Psoas muscle (tissue), 8 donors: ENCODE data around the gene SUZ12. TPM values are rescaled to one million over a fixed set of nuclear protein-coding genes. Genes with fewer than 3 reads are reported as not detected.
A peak's percentile ranks its signal among the peaks of the same experiment; 100 is the strongest.
"Not testable (repeated sequence)": the region's sequence is repeated elsewhere in the genome, so short reads cannot be mapped to it uniquely, and the experiment has no call there.

Experiments
- ATAC-seq, 4 donors: fragments of 200-7000 bp; cut with Tn5 transposase; one replicate each; pipeline ENCODE4 v1.9.1; 2020; ENCODE audit warnings: moderate library complexity in 3 of 4, mild to moderate bottlenecking in 2 of 4
- DNase-seq, 2 donors: peaks; one replicate each; pipeline ENCODE4 v3.0.0-alpha.2; 2020
- H3K27ac ChIP-seq: fragments of 200-600 bp; one replicate; pipeline ENCODE4 v1.8.0; 2022
- H3K27me3 ChIP-seq, 3 donors: fragments of 200-600 bp in 1 of 3; one replicate each; pipeline versions ENCODE4 v1.6.1 to v1.8.0; 2013 to 2022; ENCODE audit warnings: low read length in 2 of 3, mild to moderate bottlenecking in 2 of 3, moderate library complexity in 1 of 3; ENCODE audit not compliant: insufficient read depth in 3 of 3
- H3K36me3 ChIP-seq, 2 donors: fragments of 200-600 bp in 1 of 2; one replicate each; pipeline versions ENCODE4 v1.6.1 to v1.8.0; 2013 to 2022; ENCODE audit warnings: low read depth in 1 of 2, mild to moderate bottlenecking in 1 of 2, moderate library complexity in 1 of 2; ENCODE audit not compliant: insufficient read depth in 1 of 2
- H3K4me1 ChIP-seq: fragments of 200-600 bp; one replicate; pipeline ENCODE4 v1.8.0; 2022
- H3K4me3 ChIP-seq: fragments of 200-600 bp; one replicate; pipeline ENCODE4 v1.8.0; 2022; ENCODE audit warnings: mild to moderate bottlenecking
- H3K9me3 ChIP-seq: fragments of 200-600 bp; one replicate; pipeline ENCODE4 v1.8.0; 2022
- CTCF ChIP-seq: fragments of 200-600 bp; IDR thresholded peaks from one replicate; pipeline ENCODE4 v1.8.0; 2022; ENCODE audit warnings: antibody characterized with exemption
- WGBS, 3 donors: extraction: QIAGEN DNeasy Blood & Tissue Kit; methylation state at CpG; one replicate each; pipeline versions ENCODE4 v1.1.6 to v1.1.7; 2013; 5-methylcytosine and 5-hydroxymethylcytosine counted together
- intact Hi-C, 2 donors: fragments of 100-400 bp; cut with DNase I; formaldehyde crosslinking; loops; one replicate each; pipeline versions ENCODE4 v1.11.0 to v1.14.2; 2022
- polyA plus RNA-seq, 3 donors: library from polyadenylated mRNA; stranded (reverse); fragments of 200-250 nt; gene quantifications; one replicate each; pipeline ENCODE4 v1.2.3, GENCODE V29; 2013
- total RNA-seq, 4 donors: library from RNA; stranded (reverse); fragmentation: NEBNext Ultra II Directional in 2 of 4; extraction: Animal tissue kit (Norgen Biotek cat#: 25700) in 2 of 4; gene quantifications; one replicate each; pipeline versions ENCODE4 v1.2.1 to v1.2.4, GENCODE V29; 2021 to 2023
- donor health status: healthy with polysubstance abuse.
- donor health status: DM: no; HTN: no; CAD: no; lungs with moderate emphysema.
- donor health status: Bipolar disorder and iron deficiency.
- donor health status: healthy.
- donor health status: DM: yes; HTN: yes; CAD: no.
- donor health status: DM: no; HTN: no; CAD: no.
- donor health status: DM: no; HTN: no; CAD: no.
- donor health status: DM: yes; HTN: yes; CAD: no.

SUZ12 gene
- total and polyA plus RNA-seq, 7 donors, result 4.7 to 11.5 (median 9.7) TPM

DNA sequence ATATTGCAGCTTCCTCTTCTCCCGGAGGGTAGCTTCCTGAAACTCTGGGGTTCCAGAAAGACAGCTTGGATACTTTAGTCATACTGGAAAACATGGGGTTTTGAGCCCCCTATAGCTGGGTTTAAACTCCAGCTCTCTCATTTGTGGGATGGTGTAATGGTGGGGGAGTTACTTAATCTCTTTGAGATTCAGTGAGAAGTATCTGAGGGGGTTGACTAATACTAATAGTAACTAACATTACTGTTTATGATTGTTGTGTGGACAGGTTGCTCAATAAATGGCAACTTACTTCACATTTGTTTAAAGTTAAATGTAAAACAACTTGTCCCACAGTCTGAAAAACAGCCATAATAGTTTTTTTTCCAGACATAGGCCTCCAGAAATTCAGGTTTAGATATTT lies 5.1 kb upstream of the SUZ12 start:
- H3K36me3 ChIP-seq, result no peaks in the 10 kb centered on the region
- no peaks in the 10 kb centered on the region for H3K9me3 ChIP-seq
- ATAC-seq (no peak), DNase-seq (no peak)
- no peak overlapping the region for H3K27ac ChIP-seq
- WGBS, 3 donors, result 42 to 76% (median 70%) methylated on average over 1 of the region's 1 CpG
- no peak overlapping the region for H3K4me3 ChIP-seq
- peaks cover 3% of the 10 kb centered on the region for H3K4me1 ChIP-seq
- intact Hi-C loops, result no loop called here
- H3K27me3 ChIP-seq, result no peaks in the 10 kb centered on the region
- no peak for TF ChIP-seq CTCF

GRCh38 chr17:31935512-31935911 lies 1.3 kb upstream of the SUZ12 start:
- WGBS, 3 donors, result 88 to 90% (median 90%) methylated on average over 5 of the region's 5 CpGs
- intact Hi-C loops, result no loop called here

GRCh38 chr17:31937926-31938641 lies 1.3 kb downstream of the SUZ12 start:
- H3K4me3 ChIP-seq, result peak overlapping the region; percentile 53
- ATAC-seq, H3K9me3 ChIP-seq, intact Hi-C loops, H3K27ac ChIP-seq, H3K4me1 ChIP-seq, DNase-seq, H3K27me3 ChIP-seq: not testable (repeated sequence)
- H3K36me3 ChIP-seq, result peaks cover 0 to 26% of the 10 kb centered on the region in 2 donors
- WGBS, 3 donors, result 15 to 22% (median 15%) methylated on average over 9 of the region's 12 CpGs

More at GRCh38 chr17:31935512-31935911, 1.3 kb upstream of the SUZ12 start:
- no peak for DNase-seq
- ATAC-seq, result no peak
- H3K36me3 ChIP-seq, result peaks cover 0 to 6% of the 10 kb centered on the region in 2 donors
- H3K4me3 ChIP-seq, result no peak overlapping the region
- H3K9me3 ChIP-seq, result no peaks in the 10 kb centered on the region
- H3K27me3 ChIP-seq, result no peaks in the 10 kb centered on the region
- no peak for TF ChIP-seq CTCF
- H3K27ac ChIP-seq, result no peak overlapping the region
- peaks cover 3% of the 10 kb centered on the region for H3K4me1 ChIP-seq

DNA sequence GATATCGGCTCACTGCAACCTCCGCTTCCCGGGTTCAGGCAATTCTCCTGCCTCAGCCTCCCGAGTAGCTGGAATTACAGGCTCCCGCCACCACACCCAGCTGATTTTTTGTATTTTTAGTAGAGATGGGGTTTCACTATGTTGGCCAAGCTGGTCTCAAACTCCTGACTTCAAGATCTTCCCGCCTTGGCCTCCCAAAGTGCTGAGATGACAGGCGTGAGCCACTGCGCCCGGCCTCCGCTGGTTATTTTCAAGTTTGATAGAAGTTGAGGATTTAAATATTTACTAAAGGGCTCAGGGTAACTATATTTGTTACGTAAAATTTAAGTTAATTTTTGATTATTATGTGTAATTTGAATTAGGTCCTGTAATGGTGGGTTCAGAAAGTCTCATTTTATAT lies 5.1 kb downstream of the SUZ12 start:
- ATAC-seq, H3K27me3 ChIP-seq, H3K4me1 ChIP-seq, DNase-seq, H3K27ac ChIP-seq, H3K9me3 ChIP-seq, intact Hi-C loops, H3K4me3 ChIP-seq: not testable (repeated sequence)
- 96 to 98% (median 98%) methylated on average over 11 of the region's 11 CpGs for WGBS, 3 donors
- peaks cover 0 to 48% of the 10 kb centered on the region in 2 donors for H3K36me3 ChIP-seq

GRCh38 chr17:31942396-31942795 lies 5.6 kb downstream of the SUZ12 start:
- intact Hi-C loops, H3K4me3 ChIP-seq, H3K4me1 ChIP-seq, DNase-seq, H3K27me3 ChIP-seq, ATAC-seq, H3K27ac ChIP-seq, H3K9me3 ChIP-seq: not testable (repeated sequence)
- 90 to 94% (median 90%) methylated on average over 7 of the region's 7 CpGs for WGBS, 3 donors
- peaks cover 0 to 52% of the 10 kb centered on the region in 2 donors for H3K36me3 ChIP-seq

- not testable (repeated sequence) for H3K27ac ChIP-seq, H3K4me3 ChIP-seq, DNase-seq, ATAC-seq, H3K27me3 ChIP-seq, H3K9me3 ChIP-seq, H3K4me1 ChIP-seq
- peaks cover 0 to 88% of the 10 kb centered on the region in 2 donors for H3K36me3 ChIP-seq
- 97 to 100% (median 100%) methylated on average over 3 of the region's 3 CpGs for WGBS, 3 donors
- intact Hi-C loops, result loop anchor here in 1 of 2 donors (10.0 kb wide), 1 partner anchor 1197 kb away; no protein-coding TSS in a partner anchor
Measured at GRCh38 chr17:31951953-31952352, 15.1 kb downstream of the SUZ12 start.

DNA sequence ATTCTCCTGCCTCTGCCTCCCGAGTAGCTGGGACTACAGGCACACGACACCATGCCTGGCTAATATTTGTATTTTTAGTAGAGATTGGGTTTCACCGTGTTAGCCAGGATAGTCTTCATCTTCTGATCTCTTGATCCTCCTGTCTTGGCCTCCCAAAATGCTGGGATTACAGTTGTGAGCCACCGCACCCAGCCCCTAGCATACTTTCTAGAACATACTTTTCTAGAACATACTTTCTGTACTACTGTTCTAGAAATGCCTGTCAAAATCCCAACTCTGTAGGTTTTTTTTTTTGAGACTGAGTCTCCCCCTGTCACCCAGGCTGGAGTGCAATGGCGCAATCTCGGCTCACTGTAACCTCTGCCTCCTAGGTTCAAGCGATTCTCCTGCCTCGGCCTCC lies 27.3 kb downstream of the SUZ12 start:
- intact Hi-C loops, H3K4me1 ChIP-seq, DNase-seq, H3K4me3 ChIP-seq, H3K27ac ChIP-seq, H3K27me3 ChIP-seq, H3K9me3 ChIP-seq, ATAC-seq: not testable (repeated sequence)
- 84 to 87% (median 86%) methylated on average over 8 of the region's 8 CpGs for WGBS, 3 donors
- H3K36me3 ChIP-seq, result peaks cover 0 to 61% of the 10 kb centered on the region in 2 donors
